ENCODE results near the gene SIDT2. TPM values are rescaled to one million over a fixed set of nuclear protein-coding genes. Genes with fewer than 3 reads are reported as not detected.
A peak's percentile ranks its signal among the peaks of the same experiment; 100 is the strongest.

The SIDT2 gene
- total and polyA plus RNA-seq, 2 of the 8 experiments (the other 6 are each of a cell fraction or from before 2014, with no cell fraction given): 18.5 to 21.1 TPM

- Histone ChIP-seq H3K4me1 (replicated peaks in 1 of 4; ENCODE audit: control insufficient read depth in 3 of 4, insufficient read depth in 4 of 4, low read length in 3 of 4) (peaks cover 7 to 32% (median 28%) of the 10 kb centered on the region in 4 experiments), H3K56ac (replicated peaks; ENCODE audit: insufficient read length, low read depth, low read length) (no peak overlapping the region), H2AFZ (ENCODE audit: low read length) (no peak overlapping the region), H3K18ac (ENCODE audit: extremely low read depth, low read length) (no peak overlapping the region), H2BK5ac (ENCODE audit: low read depth, low read length) (peak overlapping the region; percentile 35; the same call in 1 of the 2 replicates), H4K8ac (ENCODE audit: extremely low read depth, insufficient read depth, low read length) (peak overlapping the region; percentile 38), H4K20me1 (replicated peaks in 1 of 2; ENCODE audit: control insufficient read depth in 1 of 2, insufficient read depth in 2 of 2, low read length in 2 of 2) (peaks cover 2% of the 10 kb centered on the region in 2 experiments), H3K4me2 (ENCODE audit: insufficient read depth in 1 of 2, low read depth in 2 of 2, low read length in 2 of 2) (peak overlapping the region; percentile 67 to 81), H3K36me3 (ENCODE audit: control insufficient read depth in 2 of 4, insufficient read depth in 4 of 4, low read length in 3 of 4) (peaks cover 2 to 8% (median 5%) of the 10 kb centered on the region in 4 experiments; a peak in 3 of 8 replicates), H3K79me2 (ENCODE audit: control insufficient read depth in 1 of 2, insufficient read depth in 2 of 2, low read length in 2 of 2) (peaks cover 0 to 14% of the 10 kb centered on the region in 2 experiments; a peak in 1 of 4 replicates), H3K23me2 (ENCODE audit: low read depth, low read length) (peaks cover 6% of the 10 kb centered on the region; the same call in 1 of the 2 replicates), H2AK5ac (ENCODE audit: low read depth, low read length) (peak overlapping the region; percentile 59; the same call in 1 of the 2 replicates), H3K14ac (ENCODE audit: insufficient read length) (no peak overlapping the region), H3K27me3 (replicated peaks in 1 of 4; ENCODE audit: control insufficient read depth in 3 of 4, extremely low read depth in 1 of 4, insufficient read depth in 3 of 4, low read length in 3 of 4) (no peaks in the 10 kb centered on the region; a peak in 1 of 7 replicates), H3K79me1 (ENCODE audit: low read depth, low read length) (no peaks in the 10 kb centered on the region; the same call in 1 of the 2 replicates), H3K27ac (ENCODE audit: low read depth, low read length) (no peak overlapping the region), H3K9ac (replicated peaks in 1 of 4; ENCODE audit: extremely low read depth in 1 of 4, low read depth in 3 of 4, low read length in 3 of 4) (peak overlapping the region in 1 of 4 experiments; percentile 34; a peak in 3 of 7 replicates), H3K4ac (replicated peaks; ENCODE audit: insufficient read length, low read depth, low read length) (no peak overlapping the region), H3K4me3 (ENCODE audit: extremely low read depth in 1 of 4, insufficient read depth in 2 of 4, low read depth in 3 of 4, low read length in 4 of 4) (peak overlapping the region in 2 of 4 experiments; percentile 37 to 58; a peak in 5 of 8 replicates), H4K91ac (replicated peaks; ENCODE audit: insufficient read length, low read length) (peak overlapping the region; percentile 25), H2BK12ac (ENCODE audit: low read depth, low read length) (no peak overlapping the region), H3K23ac (ENCODE audit: insufficient read length) (no peak overlapping the region), H4K5ac (ENCODE audit: insufficient read length, low read depth, low read length) (no peak overlapping the region), H3K9me3 (ENCODE audit: insufficient read depth in 2 of 2, low read depth in 1 of 2, low read length in 1 of 2) (no peaks in the 10 kb centered on the region), H2BK15ac (ENCODE audit: low read length) (no peak overlapping the region), H2BK120ac (replicated peaks; ENCODE audit: low read depth, low read length) (no peak overlapping the region), H2BK20ac (ENCODE audit: low read length) (no peak overlapping the region)
- ChIA-PET CTCF (ENCODE audit: partially characterized antibody) (interaction anchor here (0.6 to 18.7 kb wide), 3 partner anchors 19 to 346 kb away, joined by 3 to 449 read pairs (median 249); partner anchors contain the start of genes PCSK7, RNF214 and SIDT2), POLR2A (ENCODE audit: partially characterized antibody) (interaction anchor here (1.0 to 10.3 kb wide), 7 partner anchors 11 to 28 kb away, joined by 3 to 153 read pairs (median 5); partner anchors contain the start of gene SIDT2)
- 84% methylated on average over 12 of the region's 12 CpGs; no CpG with 5 or more reads in 1 of the 2 experiments for WGBS, 2 experiments (ENCODE audit: extremely low coverage in 1 of 2, insufficient coverage in 1 of 2, insufficient read length in 1 of 2, insufficient replicate concordance in 2 of 2, low coverage in 1 of 2, low lambda C conversion rate in 2 of 2, missing lambda C conversion rate in 1 of 2)
- FAIRE-seq (no peak), DNase-seq (ENCODE audit: low read depth in 1 of 2, low spot score in 2 of 2) (no peak)
- no peak for TF ChIP-seq RXRA (IDR thresholded peaks at IDR 0.05; ENCODE audit: insufficient read depth, low read depth, low read length)
- TF ChIP-seq KDM5A (IDR thresholded peaks at IDR 0.05; ENCODE audit: low read length): no peak
- no peak for TF ChIP-seq CEBPB (IDR thresholded peaks at IDR 0.05; ENCODE audit: low read depth, low read length)
- TF ChIP-seq POU5F1 (IDR thresholded peaks at IDR 0.05; ENCODE audit: low read depth, low read length): no peak
- TF ChIP-seq SP4 (IDR thresholded peaks at IDR 0.05; ENCODE audit: low read length): no peak
- peak; percentile 57 to 69 for TF ChIP-seq POLR2A (IDR thresholded peaks at IDR 0.05; ENCODE audit: control extremely low read depth in 1 of 2, low read depth in 2 of 2, low read length in 2 of 2)
- no peak for TF ChIP-seq TAF7 (optimal IDR thresholded peaks at IDR 0.05; ENCODE audit: borderline replicate concordance, low read depth, low read length)
- no peak for TF ChIP-seq CREB1 (IDR thresholded peaks at IDR 0.05)
- no peak for TF ChIP-seq SP1 (IDR thresholded peaks at IDR 0.05; ENCODE audit: low read depth, low read length)
- no peak for TF ChIP-seq NRF1 (IDR thresholded peaks at IDR 0.05; ENCODE audit: low read depth, low read length)
- TF ChIP-seq SAP30 (IDR thresholded peaks at IDR 0.05; ENCODE audit: insufficient read depth, insufficient replicate concordance, low read length): no peak
- no peak for TF ChIP-seq NANOG (IDR thresholded peaks at IDR 0.05; ENCODE audit: insufficient read depth, low read depth, low read length, poor library complexity, severe bottlenecking)
Measured at GRCh38 chr11:117200813-117201657, 22.5 kb downstream of the SIDT2 start.

Measured in H1 (cell line).